Measurements from ENCODE around the gene ODF2. TPM values are rescaled to one million over a fixed set of nuclear protein-coding genes. Genes with fewer than 3 reads are reported as not detected.

Gene ODF2
- total and polyA plus RNA-seq, 2 of the 13 experiments (the other 11 are each of a cell fraction or from before 2014, with no cell fraction given) = 9.8 to 31.3 TPM

- TF ChIP-seq, protein P1, sequence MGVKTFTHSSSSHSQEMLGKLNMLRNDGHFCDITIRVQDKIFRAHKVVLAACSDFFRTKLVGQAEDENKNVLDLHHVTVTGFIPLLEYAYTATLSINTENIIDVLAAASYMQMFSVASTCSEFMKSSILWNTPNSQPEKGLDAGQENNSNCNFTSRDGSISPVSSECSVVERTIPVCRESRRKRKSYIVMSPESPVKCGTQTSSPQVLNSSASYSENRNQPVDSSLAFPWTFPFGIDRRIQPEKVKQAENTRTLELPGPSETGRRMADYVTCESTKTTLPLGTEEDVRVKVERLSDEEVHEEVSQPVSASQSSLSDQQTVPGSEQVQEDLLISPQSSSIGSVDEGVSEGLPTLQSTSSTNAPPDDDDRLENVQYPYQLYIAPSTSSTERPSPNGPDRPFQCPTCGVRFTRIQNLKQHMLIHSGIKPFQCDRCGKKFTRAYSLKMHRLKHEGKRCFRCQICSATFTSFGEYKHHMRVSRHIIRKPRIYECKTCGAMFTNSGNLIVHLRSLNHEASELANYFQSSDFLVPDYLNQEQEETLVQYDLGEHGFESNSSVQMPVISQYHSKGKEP (CRISPR knock-in tag; IDR thresholded peaks at IDR 0.05) = no peak
- TF ChIP-seq, protein P2, sequence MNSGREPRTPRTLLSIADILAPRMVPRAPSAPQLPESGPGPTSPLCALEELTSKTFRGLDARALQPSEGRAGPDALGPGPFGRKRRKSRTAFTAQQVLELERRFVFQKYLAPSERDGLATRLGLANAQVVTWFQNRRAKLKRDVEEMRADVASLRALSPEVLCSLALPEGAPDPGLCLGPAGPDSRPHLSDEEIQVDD (CRISPR knock-in tag; IDR thresholded peaks at IDR 0.05; ENCODE audit: borderline replicate concordance) = no peak
- no peak for TF ChIP-seq ERF (CRISPR knock-in tag; IDR thresholded peaks at IDR 0.05)
- TF ChIP-seq GATAD1 (CRISPR knock-in tag; IDR thresholded peaks at IDR 0.05) = no peak
- TF ChIP-seq MATR3 (CRISPR knock-in tag; IDR thresholded peaks at IDR 0.05) = no peak
- no peak for TF ChIP-seq ZNF34 (CRISPR knock-in tag; IDR thresholded peaks at IDR 0.05; ENCODE audit: borderline replicate concordance)
- no peak for TF ChIP-seq RNF2 (conservative IDR thresholded peaks at IDR 0.05; ENCODE audit: low read depth)
- no peak for TF ChIP-seq ZNF562 (CRISPR knock-in tag; IDR thresholded peaks at IDR 0.05; ENCODE audit: borderline replicate concordance)
- TF ChIP-seq ZNF564 (CRISPR knock-in tag; IDR thresholded peaks at IDR 0.05) = no peak
- no peak for TF ChIP-seq CHD2 (IDR thresholded peaks at IDR 0.05; ENCODE audit: low read depth, low read length)
- no peak for TF ChIP-seq MAZ (IDR thresholded peaks at IDR 0.05; ENCODE audit: borderline replicate concordance, low read depth, low read length)
- 0 out of 2 replicates have a peak, but pooled peaks have one; percentile 37 for TF ChIP-seq MAZ (CRISPR knock-in tag; IDR thresholded peaks at IDR 0.05; ENCODE audit: low read depth)
- TF ChIP-seq FOXA1 (IDR thresholded peaks at IDR 0.05) = no peak
- no peak for TF ChIP-seq FOXA1 (CRISPR knock-in tag; IDR thresholded peaks at IDR 0.05)
- no peak for TF ChIP-seq ZNF713 (CRISPR knock-in tag; IDR thresholded peaks at IDR 0.05)
- TF ChIP-seq GZF1 (CRISPR knock-in tag; IDR thresholded peaks at IDR 0.05) = no peak
- TF ChIP-seq, protein P3, sequence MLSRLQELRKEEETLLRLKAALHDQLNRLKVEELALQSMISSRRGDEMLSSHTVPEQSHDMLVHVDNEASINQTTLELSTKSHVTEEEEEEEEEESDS (CRISPR knock-in tag; IDR thresholded peaks at IDR 0.05; ENCODE audit: borderline replicate concordance) = no peak
- TF ChIP-seq NFIC (IDR thresholded peaks at IDR 0.05; ENCODE audit: low read length) = no peak
- TF ChIP-seq KLF6 (CRISPR knock-in tag; IDR thresholded peaks at IDR 0.05) = no peak
- 0 out of 2 replicates have a peak, but pooled peaks have one; percentile 45 for TF ChIP-seq PAX8 (CRISPR knock-in tag; IDR thresholded peaks at IDR 0.05; ENCODE audit: borderline replicate concordance)
- TF ChIP-seq, protein P4, sequence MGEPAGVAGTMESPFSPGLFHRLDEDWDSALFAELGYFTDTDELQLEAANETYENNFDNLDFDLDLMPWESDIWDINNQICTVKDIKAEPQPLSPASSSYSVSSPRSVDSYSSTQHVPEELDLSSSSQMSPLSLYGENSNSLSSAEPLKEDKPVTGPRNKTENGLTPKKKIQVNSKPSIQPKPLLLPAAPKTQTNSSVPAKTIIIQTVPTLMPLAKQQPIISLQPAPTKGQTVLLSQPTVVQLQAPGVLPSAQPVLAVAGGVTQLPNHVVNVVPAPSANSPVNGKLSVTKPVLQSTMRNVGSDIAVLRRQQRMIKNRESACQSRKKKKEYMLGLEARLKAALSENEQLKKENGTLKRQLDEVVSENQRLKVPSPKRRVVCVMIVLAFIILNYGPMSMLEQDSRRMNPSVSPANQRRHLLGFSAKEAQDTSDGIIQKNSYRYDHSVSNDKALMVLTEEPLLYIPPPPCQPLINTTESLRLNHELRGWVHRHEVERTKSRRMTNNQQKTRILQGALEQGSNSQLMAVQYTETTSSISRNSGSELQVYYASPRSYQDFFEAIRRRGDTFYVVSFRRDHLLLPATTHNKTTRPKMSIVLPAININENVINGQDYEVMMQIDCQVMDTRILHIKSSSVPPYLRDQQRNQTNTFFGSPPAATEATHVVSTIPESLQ (CRISPR knock-in tag; conservative IDR thresholded peaks at IDR 0.05) = no peak
- TF ChIP-seq ARID2 (CRISPR knock-in tag; IDR thresholded peaks at IDR 0.05; ENCODE audit: borderline replicate concordance) = no peak
- TF ChIP-seq NR1H2 (CRISPR knock-in tag; IDR thresholded peaks at IDR 0.05; ENCODE audit: borderline replicate concordance, low read depth) = no peak
- no peak for TF ChIP-seq ZNF614 (CRISPR knock-in tag; IDR thresholded peaks at IDR 0.05; ENCODE audit: borderline replicate concordance)
- no peak for TF ChIP-seq IRX3 (CRISPR knock-in tag; IDR thresholded peaks at IDR 0.05; ENCODE audit: borderline replicate concordance, low read depth)
- TF ChIP-seq SRY (CRISPR knock-in tag; IDR thresholded peaks at IDR 0.05) = no peak
- no peak for TF ChIP-seq CENPX (CRISPR knock-in tag; IDR thresholded peaks at IDR 0.05)
- TF ChIP-seq ZMYM4 (CRISPR knock-in tag; IDR thresholded peaks at IDR 0.05) = no peak
- TF ChIP-seq MBNL3 (CRISPR knock-in tag; conservative IDR thresholded peaks at IDR 0.05) = no peak
- no peak for TF ChIP-seq HHEX (CRISPR knock-in tag; IDR thresholded peaks at IDR 0.05)
Measured at GRCh38 chr9:128438343-128439109, 17.3 kb upstream of the ODF2 start (continued).

Data from HepG2 (cell line).